Measurements from ENCODE around the gene PTK7.

Gene PTK7

DNA sequence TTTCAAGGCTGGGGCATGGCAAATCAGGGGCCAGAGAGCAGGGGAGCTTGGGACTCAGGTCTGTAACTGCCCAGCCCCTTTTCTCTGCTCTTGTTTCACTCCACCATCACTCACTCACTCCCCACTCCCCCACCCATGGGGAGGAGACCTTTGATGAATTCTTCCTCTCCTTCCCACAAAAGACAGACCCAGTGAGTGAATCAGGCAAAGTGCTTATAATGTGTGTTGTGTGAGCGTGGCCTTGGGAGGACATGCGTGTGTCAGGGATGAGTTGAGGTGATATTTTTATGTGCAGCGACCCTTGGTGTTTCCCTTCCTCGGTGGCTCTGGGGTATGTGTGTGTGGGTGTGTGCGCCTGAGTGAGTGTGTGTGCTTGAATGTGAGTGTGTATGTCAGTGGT lies 104.9 kb downstream of the PTK7 start:
- no peak for DNase-seq (ENCODE audit: low read depth)

DNA sequence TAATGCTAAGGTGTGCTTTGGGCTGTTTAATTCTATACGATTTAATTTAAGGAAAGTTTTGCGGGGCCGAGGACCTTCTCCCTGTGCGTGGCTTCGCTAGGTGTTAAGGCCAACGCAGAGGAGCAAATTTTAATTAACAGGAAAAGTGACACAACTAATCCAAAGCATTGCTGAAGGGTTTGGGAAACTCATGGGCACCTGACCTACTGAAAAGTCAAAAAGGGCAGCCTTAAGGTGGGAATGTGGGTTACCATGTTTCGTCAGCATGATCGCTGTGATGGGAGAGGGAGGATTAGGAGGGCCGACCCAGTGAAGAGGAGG lies 105.5 kb downstream of the PTK7 start:
- DNase-seq (ENCODE audit: low read depth) = no peak

DNA sequence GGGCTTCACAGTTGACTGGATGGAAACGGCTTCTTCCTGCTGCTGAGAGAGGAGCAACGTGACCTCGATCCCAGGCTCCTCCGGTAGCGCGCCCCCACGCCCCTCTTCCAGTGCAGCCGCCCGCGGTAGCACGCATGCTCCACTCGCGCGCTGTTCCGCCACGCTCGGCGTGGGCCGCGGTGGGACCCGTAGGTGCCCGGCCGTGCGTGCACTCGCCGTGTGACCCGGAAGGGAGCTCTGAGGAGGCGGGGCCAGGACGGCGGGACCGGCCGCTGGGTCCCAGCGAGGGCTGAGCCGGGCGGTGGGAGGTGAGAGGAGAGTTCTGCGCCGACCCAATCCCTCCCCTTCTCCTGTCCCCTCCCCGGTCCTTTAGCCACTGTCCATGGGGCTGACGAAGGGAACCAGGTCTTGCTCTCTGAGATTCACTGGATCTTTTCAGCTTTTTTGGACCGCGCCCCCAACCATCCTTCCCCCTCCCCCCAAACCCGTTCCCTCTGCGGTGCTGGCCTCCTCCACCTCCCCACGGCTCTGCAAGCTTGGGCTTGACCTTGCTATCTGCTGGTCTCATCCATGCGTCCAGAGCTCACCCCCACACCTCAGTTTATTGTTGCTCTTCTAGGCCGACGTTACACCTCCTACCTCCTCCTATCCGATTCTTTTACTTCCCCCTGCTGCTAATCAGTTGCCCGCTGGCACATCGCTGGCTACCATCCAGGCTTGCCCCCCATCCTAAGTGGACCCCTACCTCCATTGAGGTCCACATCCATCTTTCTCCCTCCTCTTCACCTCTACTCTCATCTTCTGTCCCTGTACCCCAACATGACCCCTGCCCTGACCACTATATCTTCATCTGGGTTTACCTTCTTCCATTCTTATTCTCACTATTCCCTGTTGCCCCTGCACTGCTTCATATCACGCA lies 106.1 kb downstream of the PTK7 start, which contains the start of gene CUL9:
TSS of gene CUL9 (plus strand) at position 255 of the 919 bp plus-strand sequence. CDS start 2,115 bp downstream, outside the sequence.
- DNase-seq (ENCODE audit: low read depth) = peak; percentile 37

DNA sequence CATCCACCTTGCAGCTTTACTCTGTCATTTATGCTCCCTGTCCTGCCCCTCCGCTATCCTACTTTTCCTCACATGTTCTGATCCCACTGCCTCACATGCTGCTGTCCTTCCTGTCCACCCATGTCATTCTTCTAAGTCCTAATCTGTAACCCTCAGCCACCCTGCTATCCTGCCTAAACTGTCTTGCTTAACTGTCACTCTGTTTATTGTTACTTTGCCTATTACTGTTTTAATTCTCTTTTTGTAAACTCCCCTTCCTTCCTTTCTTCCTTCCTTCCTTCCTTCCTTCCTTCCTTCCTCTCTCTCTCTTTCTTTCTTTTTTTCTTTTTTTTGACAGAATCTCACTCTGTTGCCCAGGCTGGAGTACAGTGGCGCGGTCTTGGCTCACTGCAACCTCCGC lies 107.3 kb downstream of the PTK7 start:
- no peak for DNase-seq (ENCODE audit: low read depth)

DNA sequence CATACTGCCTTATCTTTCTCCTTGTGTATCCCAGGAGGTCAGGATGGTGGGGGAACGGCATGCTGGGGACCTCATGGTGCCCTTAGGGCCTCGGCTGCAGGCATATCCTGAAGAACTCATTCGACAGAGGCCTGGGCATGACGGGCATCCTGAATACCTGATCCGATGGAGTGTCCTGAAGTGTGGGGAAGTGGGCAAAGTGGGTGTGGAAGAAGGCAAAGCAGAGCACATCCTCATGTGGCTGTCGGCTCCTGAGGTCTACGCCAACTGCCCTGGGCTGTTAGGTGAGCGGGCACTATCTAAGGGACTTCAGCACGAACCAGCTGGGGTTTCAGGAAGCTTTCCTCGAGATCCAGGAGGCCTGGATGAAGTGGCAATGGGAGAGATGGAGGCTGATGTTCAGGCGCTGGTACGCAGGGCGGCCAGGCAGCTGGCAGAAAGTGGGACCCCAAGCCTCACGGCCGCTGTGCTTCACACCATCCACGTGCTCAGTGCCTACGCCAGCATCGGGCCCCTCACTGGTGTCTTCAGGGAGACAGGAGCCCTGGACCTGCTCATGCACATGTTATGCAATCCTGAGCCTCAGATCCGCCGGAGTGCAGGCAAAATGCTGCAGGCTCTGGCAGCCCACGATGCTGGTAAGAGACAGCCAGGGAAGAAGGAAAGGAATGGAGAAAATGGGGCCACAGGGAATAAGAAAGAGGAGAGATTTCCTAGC lies 108.3 kb downstream of the PTK7 start:
- no peak for DNase-seq (ENCODE audit: low read depth)

DNA sequence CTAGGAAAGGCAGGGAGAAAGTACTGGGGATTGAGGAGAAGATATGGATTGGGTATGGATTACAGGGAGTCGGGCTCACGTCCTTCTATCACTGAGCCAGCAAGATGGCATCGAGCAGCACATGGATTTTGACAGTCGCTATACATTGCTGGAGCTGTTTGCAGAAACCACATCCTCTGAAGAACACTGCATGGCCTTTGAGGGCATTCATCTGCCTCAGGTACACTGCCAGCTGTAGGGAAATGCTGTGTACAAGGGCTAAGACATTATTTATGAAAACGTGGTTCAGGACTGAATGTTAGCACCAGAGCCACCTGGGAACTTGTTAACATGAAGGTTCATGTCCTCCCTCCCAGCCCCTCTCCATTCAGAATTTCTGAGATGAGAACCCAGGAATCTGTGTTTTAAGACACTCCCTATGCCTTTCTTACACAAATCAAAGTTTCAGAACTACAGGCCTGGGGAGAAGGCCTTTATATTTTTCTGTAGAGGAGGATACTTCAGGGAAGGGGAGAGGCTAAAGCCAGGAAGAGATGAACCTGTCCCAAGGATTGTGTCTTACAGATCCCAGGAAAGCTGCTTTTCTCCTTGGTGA lies 109.4 kb downstream of the PTK7 start:
- no peak for DNase-seq (ENCODE audit: low read depth)

DNA sequence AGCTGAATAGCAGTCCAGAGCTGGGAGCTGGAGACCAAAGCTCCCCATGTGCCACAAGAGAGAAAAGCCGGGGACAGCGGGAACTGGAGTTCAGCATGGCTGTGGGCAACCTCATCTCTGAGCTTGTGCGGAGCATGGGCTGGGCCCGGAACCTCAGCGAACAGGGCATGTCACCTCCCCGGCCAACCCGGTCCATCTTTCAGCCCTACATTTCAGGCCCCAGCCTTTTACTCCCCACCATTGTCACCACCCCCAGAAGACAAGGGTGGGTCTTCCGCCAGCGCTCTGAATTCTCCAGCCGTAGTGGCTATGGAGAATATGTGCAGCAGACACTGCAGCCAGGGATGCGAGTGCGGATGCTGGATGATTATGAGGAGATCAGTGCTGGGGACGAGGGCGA lies 109.9 kb downstream of the PTK7 start:
- no peak for DNase-seq (ENCODE audit: low read depth)

DNA sequence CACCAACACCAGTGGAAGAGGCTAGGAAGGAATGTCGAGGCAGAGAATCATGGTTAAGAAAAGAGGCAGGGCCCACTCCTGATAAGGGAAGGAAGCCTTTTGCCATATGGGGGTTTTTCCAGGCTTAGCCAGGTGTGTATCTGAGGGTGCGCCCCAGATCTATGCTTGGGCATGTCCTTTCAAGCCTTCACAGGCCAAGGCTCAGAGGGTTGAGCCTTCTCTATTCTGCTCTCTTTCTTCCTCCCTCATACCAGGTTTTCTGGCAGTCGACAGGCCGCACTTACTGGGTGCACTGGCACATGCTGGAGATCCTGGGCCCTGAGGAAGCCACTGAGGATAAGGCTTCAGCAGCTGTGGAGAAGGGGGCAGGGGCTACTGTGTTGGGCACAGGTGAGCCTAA lies 110.6 kb downstream of the PTK7 start:
- DNase-seq (ENCODE audit: low read depth) = no peak

DNA sequence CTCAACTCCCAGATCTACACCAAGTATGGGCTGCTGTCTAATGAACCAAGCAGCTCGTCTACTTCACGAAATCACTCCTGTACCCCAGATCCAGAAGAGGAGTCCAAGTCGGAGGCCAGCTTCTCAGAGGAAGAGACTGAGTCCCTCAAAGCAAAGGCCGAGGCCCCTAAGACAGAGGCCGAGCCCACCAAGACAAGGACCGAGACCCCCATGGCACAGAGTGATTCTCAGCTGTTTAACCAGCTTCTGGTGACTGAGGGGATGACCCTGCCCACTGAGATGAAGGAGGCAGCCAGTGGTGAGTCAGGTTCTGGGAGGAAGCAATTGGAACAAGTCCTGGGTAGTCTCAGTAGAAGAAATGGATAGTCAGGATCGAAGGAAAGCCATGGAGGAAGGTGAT lies 111.7 kb downstream of the PTK7 start:
- DNase-seq (ENCODE audit: low read depth) = no peak

DNA sequence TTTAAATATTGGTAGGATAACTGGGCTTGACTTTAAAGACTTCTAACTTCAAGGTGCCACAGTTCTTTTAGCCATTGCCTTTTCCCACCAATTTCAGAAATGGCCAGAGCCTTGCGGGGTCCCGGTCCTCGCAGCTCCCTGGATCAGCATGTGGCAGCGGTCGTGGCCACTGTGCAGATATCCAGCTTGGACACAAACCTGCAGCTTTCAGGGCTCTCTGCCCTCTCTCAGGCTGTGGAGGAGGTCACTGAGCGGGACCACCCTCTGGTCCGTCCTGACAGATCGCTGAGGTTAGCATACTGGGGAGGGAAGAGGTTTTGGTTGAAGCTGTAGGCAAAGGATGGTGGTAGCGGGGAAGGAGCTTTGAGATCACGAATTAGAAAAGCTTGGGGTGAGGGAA lies 112.3 kb downstream of the PTK7 start:
- DNase-seq (ENCODE audit: low read depth) = no peak

DNA sequence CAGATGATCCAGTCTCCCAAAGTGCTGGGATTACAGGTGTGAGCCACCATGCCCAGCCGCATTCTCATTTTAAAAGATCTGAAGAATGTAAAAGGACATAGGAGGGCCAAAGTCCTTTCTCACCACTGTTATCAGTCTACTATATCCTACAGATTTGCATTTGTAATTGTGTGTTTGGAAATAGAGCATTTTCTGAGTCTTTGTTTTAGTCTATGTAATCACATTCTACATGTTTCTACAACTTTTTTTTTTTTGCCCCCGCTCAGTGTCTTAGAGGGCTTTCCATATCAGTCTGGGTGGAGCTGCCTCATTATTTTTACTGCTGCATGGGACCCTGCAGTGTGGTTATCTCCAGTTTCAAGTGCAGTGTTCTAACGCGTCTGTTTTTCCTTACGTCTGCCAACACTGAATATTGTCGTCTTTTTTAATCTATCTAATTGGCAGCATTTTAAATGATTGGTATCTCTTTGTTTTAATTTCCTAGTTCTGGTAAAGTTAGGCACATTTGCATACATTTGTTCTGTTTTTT lies 113.7 kb downstream of the PTK7 start:
- no peak for DNase-seq (ENCODE audit: low read depth)

DNA sequence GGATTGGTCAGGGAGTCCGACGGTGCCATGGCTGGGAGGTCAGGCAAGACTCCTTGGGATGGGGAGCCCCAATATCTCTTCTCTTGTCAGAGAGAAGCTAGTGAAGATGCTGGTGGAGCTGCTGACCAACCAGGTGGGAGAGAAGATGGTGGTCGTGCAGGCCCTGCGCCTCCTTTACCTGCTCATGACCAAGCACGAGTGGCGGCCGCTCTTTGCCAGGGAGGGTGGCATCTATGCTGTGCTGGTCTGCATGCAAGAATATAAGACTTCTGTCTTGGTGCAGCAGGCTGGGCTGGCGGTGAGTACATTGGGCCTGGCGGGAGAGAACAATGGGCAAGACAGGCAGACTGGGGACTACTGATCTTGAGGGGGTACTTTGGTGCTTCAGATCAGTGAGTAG lies 116.8 kb downstream of the PTK7 start:
- no peak for DNase-seq (ENCODE audit: low read depth)

DNA sequence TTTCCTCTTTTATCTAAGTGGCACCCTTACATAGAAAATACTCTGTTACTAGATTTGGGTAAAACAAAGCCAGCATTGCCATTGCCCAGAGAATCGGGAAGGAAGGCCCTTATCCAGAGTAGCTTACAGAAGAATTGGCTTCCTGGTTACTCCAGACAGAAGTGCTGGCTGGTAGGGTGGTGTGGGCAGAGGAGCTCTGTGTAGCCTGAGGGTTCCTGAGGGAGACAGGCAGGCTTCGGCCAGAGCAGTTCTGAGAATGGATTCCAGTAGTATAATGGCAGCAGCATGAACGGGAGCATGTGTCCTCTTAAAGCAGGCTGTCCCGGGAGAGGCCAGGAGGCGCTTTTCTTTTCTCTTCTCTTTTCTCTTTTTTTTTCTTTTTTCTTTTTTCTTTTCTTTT lies 117.8 kb downstream of the PTK7 start:
- no peak for DNase-seq (ENCODE audit: low read depth)

DNA sequence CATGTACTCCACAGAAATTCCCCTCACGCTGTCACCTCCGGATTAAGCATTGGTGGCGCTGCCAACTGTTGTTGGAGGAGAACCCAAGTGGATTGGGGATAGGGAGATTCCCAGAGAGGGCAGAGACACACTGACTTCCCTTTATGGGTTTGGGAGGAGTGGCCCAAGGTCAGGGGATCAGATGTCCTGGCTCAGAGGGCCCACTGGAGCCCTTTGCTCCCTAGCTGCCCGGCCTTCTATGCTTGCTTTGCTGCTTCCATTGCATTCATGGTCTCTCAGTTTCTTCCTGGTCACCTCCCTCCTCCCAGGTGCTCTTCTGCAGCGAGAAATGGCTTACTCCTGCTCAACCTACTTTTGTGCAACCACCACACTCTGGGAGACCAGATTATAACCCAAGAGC lies 120.2 kb downstream of the PTK7 start:
- no peak for DNase-seq (ENCODE audit: low read depth)

DNA sequence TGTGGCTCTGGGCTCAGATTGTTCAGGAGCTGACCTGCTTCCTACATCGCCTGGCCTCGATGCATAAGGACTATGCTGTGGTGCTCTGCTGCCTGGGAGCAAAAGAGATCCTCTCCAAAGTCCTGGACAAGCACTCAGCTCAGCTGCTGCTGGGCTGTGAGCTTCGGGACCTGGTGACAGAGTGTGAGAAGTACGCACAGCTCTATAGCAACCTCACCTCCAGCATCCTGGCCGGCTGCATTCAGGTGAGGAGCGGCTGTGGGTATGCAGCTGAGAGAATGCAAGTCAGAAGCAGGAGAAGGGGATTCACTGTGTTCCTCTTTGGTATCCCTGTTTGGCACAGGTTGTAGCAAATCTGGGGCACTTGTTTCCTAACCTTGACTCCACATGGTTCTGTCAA lies 123.8 kb downstream of the PTK7 start:
- DNase-seq (ENCODE audit: low read depth) = no peak

DNA sequence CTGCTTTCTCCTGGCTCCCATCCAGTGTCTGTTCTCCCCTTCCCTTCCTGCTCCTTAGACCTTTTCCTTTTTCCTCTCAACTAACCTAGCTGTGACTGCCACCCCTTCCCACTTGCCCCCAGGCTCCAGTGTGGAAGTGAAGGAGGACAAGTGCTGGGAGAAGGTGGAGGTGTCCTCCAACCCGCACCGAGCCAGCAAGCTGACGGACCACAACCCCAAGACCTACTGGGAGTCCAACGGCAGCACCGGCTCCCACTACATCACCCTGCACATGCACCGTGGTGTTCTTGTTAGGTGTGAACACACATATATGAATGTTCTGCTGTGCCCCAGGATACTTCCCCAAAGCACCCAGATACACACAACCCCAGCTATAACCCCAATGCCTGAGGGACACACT lies 124.4 kb downstream of the PTK7 start:
- no peak for DNase-seq (ENCODE audit: low read depth)

DNA sequence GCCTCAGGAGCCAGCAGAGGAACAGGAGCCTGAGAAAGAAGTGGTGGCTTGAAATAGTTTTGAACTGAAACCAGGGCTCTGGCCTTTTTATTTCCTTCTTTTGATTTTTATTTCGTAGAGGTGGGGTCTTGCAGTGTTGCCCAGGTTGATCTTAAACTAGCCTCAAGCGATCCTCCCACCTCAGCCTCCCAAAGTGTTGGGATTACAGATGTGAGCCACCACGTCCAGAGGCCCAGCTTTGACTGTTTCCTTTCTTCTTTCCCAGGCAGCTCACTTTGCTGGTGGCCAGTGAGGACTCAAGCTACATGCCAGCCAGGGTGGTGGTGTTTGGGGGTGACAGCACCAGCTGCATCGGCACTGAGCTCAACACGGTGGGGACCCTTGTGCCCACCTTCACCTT lies 126.3 kb downstream of the PTK7 start:
- no peak for DNase-seq (ENCODE audit: low read depth)

DNA sequence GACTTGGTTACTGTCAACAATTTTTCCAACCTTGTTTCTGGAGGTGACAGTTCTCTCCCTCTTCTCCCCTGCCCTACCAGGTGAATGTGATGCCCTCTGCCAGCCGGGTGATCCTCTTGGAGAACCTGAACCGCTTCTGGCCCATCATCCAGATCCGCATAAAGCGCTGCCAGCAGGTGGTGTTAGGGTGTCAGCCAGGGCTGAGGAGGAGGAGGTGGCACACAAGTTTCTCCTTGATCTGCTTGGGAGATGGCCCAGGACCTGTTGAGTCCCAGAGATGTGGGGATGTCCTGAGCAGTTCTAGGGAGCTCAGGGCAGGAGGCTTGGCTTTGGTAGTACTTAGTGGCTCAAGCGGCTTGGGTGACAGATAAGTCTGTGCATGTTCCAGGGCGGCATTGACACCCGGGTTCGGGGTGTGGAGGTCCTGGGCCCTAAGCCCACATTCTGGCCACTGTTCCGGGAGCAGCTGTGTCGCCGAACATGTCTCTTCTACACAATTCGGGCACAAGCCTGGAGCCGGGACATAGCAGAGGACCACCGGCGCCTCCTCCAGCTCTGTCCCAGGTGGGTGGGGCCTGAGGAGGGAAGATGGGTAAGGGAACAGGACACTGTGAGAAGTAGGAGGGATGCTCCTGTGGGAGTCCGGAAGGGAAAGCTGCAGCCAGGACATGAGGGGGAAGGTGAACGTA lies 127.1 kb downstream of the PTK7 start:
- DNase-seq (ENCODE audit: low read depth) = no peak

DNA sequence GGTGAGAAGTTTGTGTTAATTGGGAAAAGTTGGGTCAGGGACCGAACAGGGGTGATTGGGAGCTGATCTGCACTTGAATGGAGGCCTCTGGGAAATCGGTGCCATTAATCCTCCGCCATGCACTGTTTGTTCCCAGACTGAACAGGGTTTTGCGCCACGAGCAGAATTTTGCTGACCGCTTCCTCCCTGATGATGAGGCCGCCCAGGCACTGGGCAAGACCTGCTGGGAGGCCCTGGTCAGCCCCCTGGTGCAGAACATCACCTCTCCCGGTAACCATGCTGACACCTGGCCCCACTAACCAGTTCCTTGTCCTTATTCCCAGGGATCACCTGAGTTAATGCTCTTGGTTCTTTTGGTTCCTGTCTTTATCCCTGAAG lies 127.6 kb downstream of the PTK7 start:
- no peak for DNase-seq (ENCODE audit: low read depth)

DNA sequence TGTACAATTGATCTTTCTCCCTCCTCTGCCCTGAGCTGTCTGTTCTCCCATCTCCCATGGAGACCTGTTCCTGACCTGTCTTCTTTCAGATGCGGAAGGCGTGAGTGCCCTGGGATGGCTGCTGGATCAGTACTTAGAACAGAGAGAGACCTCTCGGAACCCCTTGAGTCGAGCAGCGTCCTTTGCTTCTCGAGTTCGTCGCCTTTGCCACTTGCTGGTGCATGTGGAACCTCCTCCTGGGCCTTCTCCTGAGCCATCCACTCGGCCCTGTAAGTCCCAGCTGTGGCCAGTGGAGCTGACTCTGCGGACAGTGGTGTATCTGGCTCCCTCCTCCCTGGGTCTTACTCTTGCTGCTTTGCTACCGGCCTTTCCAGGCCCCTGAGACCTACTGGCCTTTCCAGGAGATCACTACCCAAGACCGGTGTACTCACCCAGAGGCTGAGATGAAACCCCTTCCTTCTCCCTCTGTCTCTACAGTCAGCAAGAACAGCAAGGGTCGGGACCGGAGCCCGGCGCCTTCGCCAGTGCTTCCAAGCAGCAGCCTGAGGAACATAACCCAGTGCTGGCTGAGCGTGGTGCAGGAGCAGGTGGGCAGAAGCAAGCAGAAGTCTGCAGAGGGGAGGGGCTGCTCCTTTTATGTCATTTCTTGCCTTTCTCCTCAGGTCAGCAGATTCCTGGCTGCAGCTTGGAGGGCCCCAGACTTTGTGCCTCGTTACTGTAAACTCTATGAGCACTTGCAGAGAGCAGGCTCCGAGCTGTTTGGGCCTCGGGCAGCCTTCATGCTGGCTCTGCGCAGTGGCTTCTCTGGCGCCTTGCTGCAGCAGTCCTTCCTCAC lies 128.4 kb downstream of the PTK7 start:
- no peak for DNase-seq (ENCODE audit: low read depth)

DNA sequence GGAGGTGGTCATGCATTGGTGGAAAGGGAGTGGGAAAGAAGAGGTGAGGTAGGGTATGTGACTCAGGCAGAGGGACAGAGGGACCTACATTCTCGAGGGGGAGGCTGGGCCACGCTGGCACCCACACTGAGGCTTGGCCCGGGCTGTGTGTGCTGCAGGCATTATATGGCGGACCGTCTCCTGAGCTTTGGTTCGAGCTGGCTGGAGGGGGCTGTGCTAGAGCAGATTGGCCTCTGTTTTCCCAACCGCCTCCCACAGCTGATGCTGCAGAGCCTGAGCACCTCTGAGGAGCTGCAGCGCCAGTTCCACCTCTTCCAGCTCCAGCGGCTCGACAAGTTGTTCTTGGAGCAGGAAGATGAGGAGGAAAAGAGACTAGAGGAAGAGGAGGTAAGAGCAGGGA lies 129.7 kb downstream of the PTK7 start:
- DNase-seq (ENCODE audit: low read depth) = no peak

Data from GM04504 (cell line).